Stimulated activated CD8-positive, alpha-beta memory T cell treated with anti-CD3 and anti-CD28 coated beads, Interleukin-4, amount 100 ng/mL, for 24 hours (primary cell): Measurements from ENCODE around the gene ABCF2.

ENCODE experiments used
- DNase-seq: peaks from one replicate; pipeline ENCODE4 v3.0.0-alpha.2; 2020; ENCODE audit warnings: low read depth

ABCF2 gene

GRCh38 chr7:151225948-151226510, 976 bp downstream of the ABCF2 start:
- no peak for DNase-seq

GRCh38 chr7:151223728-151224127, 3.3 kb downstream of the ABCF2 start:
- DNase-seq: no peak

GRCh38 chr7:151218170-151218569, 8.8 kb downstream of the ABCF2 start:
- no peak for DNase-seq

- DNase-seq: no peak
Observed at GRCh38 chr7:151215396-151215795, 11.6 kb downstream of the ABCF2 start.

- no peak for DNase-seq
Observed at GRCh38 chr7:151213826-151214225, 13.2 kb downstream of the ABCF2 start.

GRCh38 chr7:151212626-151213025, 14.4 kb downstream of the ABCF2 start:
- no peak for DNase-seq

- DNase-seq: no peak
Observed at GRCh38 chr7:151211155-151211772, 15.7 kb downstream of the ABCF2 start.

- no peak for DNase-seq
Observed at GRCh38 chr7:151210087-151210854, 16.7 kb downstream of the ABCF2 start, which contains the start of gene H2BK1. Gene H2BK1 (minus strand): TSS chr7:151210488. CDS start chr7:151210318, 170 bp downstream.

GRCh38 chr7:151209588-151209987, 17.4 kb downstream of the ABCF2 start:
- DNase-seq: no peak

GRCh38 chr7:151208253-151208862, 18.6 kb downstream of the ABCF2 start:
- DNase-seq: no peak

- DNase-seq: no peak
Observed at GRCh38 chr7:151207804-151208203, 19.2 kb downstream of the ABCF2 start.

- no peak for DNase-seq
Observed at GRCh38 chr7:151207315-151207714, 19.7 kb downstream of the ABCF2 start.

GRCh38 chr7:151206914-151207313, 20.1 kb downstream of the ABCF2 start:
- no peak for DNase-seq

- DNase-seq: no peak
Observed at GRCh38 chr7:151205730-151206129, 21.3 kb downstream of the ABCF2 start.

GRCh38 chr7:151204383-151205032, 22.5 kb downstream of the ABCF2 start:
- no peak for DNase-seq

GRCh38 chr7:151202836-151203235, 24.2 kb downstream of the ABCF2 start:
- no peak for DNase-seq

GRCh38 chr7:151201751-151202150, 25.3 kb downstream of the ABCF2 start:
- DNase-seq: no peak

- DNase-seq: no peak
Observed at GRCh38 chr7:151201344-151201743, 25.7 kb downstream of the ABCF2 start.

GRCh38 chr7:151198945-151199848, 27.8 kb downstream of the ABCF2 start:
- DNase-seq: no peak

GRCh38 chr7:151197932-151198331, 29.1 kb downstream of the ABCF2 start:
- no peak for DNase-seq
